HG03196 (cell line): Measurements from ENCODE around the gene CA11.

ENCODE experiments used
- ATAC-seq: cut with Tn5 transposase; IDR thresholded peaks from one replicate; pipeline ENCODE4 v1.9.1; 2021; ENCODE audit not compliant: unreplicated experiment

The CA11 gene

DNA sequence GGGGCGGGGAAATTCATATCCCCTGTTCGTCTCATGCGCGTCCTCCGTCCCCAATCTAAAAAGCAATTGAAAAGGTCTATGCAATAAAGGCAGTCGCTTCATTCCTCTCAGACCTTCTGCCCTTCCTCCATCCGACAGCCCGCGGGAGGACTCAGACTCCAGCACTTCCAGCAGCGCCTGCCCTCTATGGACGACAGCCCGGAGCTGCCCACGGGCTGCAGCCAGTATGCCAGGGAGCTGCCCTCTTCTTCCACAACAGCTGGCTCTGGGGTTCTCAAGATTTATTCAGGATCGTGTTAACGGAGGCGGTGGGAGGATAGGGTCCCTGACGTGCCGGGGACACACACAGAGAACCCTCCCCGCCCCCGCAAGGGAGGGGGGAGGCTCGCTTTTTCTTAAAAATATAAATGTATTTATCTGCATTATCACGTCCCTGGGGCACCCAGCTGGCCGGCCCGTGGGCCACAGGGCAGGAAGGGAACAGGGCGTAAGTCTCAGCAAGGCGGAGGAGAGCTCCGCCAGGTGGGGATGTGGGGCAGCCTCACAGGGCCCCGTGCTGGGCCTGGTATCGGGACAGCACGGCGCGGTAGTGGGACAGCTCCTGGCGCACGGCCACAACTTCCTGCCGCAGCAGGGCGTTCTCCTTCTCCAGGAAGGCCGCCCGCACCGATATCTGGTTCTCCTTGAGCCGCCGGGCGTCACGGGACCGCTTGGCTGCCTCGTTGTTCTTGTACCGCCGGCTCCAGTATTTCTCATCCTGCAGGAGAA is 15.5 kb downstream of the CA11 start:
- no peak for ATAC-seq

DNA sequence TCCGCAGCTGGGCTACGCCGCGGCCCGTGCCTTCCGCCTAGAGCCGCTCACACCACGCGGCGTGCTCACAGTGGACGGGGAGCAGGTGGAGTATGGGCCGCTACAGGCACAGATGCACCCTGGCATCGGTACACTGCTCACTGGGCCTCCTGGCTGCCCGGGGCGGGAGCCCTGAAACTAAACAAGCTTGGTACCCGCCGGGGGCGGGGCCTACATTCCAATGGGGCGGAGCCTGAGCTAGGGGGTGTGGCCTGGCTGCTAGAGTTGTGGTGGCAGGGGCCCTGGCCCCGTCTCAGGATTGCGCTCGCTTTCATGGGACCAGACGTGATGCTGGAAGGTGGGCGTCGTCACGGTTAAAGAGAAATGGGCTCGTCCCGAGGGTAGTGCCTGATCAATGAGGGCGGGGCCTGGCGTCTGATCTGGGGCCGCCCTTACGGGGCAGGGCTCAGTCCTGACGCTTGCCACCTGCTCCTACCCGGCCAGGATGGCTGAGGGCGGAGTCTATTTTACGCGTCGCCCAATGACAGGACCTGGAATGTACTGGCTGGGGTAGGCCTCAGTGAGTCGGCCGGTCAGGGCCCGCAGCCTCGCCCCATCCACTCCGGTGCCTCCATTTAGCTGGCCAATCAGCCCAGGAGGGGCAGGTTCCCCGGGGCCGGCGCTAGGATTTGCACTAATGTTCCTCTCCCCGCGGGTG is 16.2 kb downstream of the CA11 start:
- no peak for ATAC-seq

GRCh38 chr19:48629297-48629598 is 16.7 kb downstream of the CA11 start:
- ATAC-seq, result no peak

DNA sequence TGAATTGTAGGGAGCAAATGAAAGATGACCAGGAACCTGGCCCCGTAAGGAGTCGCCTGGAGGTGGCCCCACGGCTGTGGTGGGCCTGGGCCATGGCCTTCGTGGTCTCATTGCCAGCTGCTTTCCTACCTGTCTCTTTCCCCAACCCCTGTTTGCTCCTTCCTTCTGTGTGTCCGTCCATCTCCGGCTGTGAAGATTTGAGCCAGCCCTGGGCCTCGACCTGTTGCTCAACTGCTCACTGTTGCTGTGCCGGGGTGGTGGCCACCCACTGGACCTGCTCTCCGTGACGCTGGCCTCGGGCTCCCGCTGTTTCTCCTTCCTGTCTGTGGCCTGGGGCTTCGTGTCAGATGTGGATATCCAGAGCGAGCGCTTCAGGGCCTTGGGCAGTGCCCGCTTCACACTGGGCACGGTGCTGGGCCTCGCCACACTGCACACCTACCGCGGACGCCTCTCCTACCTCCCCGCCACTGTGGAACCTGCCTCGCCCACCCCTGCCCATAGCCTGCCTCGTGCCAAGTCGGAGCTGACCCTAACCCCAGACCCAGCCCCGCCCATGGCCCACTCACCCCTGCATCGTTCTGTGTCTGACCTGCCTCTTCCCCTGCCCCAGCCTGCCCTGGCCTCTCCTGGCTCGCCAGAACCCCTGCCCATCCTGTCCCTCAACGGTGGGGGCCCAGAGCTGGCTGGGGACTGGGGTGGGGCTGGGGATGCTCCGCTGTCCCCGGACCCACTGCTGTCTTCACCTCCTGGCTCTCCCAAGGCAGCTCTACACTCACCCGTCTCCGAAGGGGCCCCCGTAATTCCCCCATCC is 17.3 kb downstream of the CA11 start:
- ATAC-seq, result no peak

GRCh38 chr19:48627865-48628314 is 18.1 kb downstream of the CA11 start:
- ATAC-seq, result no peak

GRCh38 chr19:48627201-48627864 is 18.7 kb downstream of the CA11 start:
- ATAC-seq, result no peak

GRCh38 chr19:48625891-48626327 is 20.1 kb downstream of the CA11 start:
- ATAC-seq, result no peak

DNA sequence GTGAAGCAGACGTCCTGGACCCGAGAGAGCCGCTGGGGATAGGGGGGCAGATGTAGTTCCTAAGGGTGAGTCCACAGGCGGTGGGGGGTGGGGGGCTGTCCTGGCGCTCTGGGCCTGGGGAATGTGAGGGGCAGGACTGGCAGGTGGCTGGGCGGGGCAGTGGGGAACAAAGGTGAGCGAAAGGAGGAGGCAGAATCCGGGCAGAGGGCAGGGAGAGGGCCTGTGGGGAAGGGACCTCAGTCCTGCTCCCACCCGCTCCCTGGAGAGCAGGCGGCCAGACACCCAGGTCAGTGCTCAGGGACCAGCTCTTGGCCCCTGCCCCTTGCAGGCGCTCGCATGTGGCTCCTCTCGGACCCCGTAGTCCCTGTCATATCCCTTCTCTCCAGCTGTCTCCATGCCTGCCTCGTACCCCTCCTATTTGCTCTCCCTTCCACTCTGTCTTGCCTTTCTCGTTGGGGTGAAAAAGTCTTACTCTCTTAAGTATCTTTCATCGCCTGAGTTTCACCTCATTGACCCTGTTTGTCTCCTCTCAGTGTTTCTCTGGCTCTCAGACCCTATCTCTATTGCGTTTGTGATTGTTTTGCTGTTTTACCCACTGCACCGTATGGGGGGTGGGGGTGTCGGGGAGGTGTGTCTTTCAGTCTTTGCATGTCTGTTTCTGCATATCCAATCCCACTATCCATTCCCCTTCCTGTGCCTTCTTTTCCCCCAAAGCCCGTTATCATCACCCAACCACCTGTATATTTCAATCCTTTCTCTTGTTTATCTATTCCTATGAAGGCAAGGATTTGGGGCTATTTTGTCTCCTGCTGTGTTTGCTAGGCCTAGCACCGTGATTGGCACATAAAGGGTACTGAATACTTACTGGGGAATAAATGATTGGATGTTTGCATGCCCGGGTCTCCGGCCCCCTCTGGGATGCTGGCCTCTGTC is 20.9 kb downstream of the CA11 start:
- ATAC-seq, result no peak

GRCh38 chr19:48624067-48624594 is 21.9 kb downstream of the CA11 start:
- peak; percentile 40 for ATAC-seq

- no peak for ATAC-seq
These were observed 22.4 kb downstream of the CA11 start for GRCh38 chr19:48623556-48624066.

- no peak for ATAC-seq
These were observed 26.0 kb downstream of the CA11 start for GRCh38 chr19:48619692-48620585.

DNA sequence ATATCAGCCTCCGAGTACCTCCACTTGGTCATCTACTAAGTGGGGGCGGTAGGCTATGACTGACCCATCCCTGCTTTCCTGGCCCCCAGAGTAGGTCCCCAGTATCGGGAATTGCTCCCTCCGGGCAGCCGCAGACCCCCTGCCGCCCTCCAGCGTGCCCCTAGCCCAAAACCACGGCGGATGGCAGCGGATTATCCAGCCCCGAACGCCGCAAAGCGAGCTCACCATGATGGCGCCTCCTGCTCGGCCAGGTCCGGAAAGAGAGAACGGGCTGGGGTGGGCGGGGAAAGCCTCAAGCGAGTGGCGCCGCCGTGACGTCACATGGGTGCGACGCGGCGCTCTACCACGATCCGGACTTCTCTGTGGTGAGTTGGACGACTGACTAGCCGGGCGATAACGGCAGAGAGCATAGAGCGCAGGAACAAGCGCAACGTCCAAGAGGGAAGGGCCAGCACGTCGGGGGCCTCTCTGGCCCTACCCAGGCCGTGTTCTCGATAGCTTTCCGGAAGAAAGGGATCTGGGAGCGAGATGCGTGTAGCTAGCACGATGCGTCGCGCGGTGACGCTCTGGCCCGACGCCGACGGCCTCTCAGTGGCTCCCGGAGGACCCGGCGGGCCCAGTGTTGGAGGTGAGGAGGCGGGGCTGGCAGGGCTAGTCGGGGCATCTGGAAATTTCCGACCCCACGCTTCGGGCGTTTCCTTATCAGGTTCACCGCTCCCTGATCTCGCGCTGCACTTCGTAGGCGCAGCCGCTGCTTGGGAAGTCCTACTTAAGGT is 26.9 kb downstream of the CA11 start, which contains the start of the genes RPL18 and SPHK2:
TSS of gene RPL18 (minus strand) at position 263 of the 776 bp plus-strand sequence. CDS start at position 228, 35 bp downstream.
TSS of gene SPHK2 (plus strand) at position 591 of the 776 bp plus-strand sequence. CDS start 1,009 bp downstream, outside the sequence.
- ATAC-seq, result peak; percentile 86

DNA sequence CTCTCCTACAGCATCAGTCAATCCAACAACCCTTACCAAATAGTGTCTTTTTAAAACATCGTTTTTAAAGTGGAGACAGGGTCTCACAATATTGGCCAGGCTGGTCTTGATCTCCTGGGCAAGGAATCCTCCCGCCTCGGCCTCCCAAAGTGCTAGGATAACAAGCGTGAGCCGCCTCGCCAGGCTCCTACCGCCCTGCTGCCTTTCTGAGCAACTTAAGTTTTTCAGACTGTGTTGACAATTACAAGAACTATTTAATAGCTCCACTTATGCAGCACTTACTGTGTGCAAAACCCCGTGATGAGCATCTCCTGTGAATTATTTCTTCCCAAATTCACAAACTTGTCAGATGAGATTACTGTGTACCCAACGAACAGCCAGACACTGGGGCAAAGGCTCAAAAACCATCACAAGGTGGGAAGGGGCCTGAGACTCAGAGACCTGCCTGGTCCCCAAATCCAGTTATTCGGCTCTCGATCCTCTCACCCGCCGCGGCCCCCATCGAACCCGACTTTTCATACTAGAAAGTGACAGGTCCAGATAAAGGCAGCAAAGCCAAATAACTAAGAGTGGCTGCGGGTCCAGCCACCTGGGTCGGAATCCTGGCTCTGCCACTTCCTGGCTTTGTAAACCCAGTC is 27.6 kb downstream of the CA11 start:
- no peak for ATAC-seq

- no peak for ATAC-seq
These were observed 28.6 kb downstream of the CA11 start for GRCh38 chr19:48617146-48617937.

- ATAC-seq, result no peak
These were observed 29.4 kb downstream of the CA11 start for GRCh38 chr19:48616491-48617056.

GRCh38 chr19:48616041-48616436 is 29.9 kb downstream of the CA11 start:
- ATAC-seq, result no peak
